HCT116 (cell line): Measurements from ENCODE around the gene SHTN1. TPM values are rescaled to one million over a fixed set of nuclear protein-coding genes. Genes with fewer than 3 reads are reported as not detected.

Source experiments
- ATAC-seq: fragments of 200-7000 bp; cut with Tn5 transposase; 2 replicates; pipeline ENCODE4 v1.9.1; 2020; ENCODE audit warnings: mild to moderate bottlenecking, moderate library complexity
- BruUV-seq: library from RNA; stranded (reverse); fragments of 400-500 nt; replicated peaks from 2 replicates; lab custom pipeline; 2021; lab: Mats Ljungman, UMichigan
- CTCF ChIA-PET: fragments of 300-600 bp; sonication (Branson Sonifier 250); formaldehyde crosslinking; loops from one replicate; lab custom pipeline; 2021; ENCODE audit warnings: antibody characterized with exemption; lab: Charles Lee
- POLR2A ChIA-PET: fragments of 300-600, 350-600 bp; sonication (Branson Sonifier 250); formaldehyde crosslinking; loops from one replicate; lab custom pipeline; 2021; ENCODE audit warnings: antibody characterized with exemption; lab: Charles Lee
- RAD21 ChIA-PET, 2 experiments: fragments of 300-600 bp; sonication (Branson Sonifier 250); formaldehyde crosslinking; loops; one replicate each; lab custom pipeline; 2023; ENCODE audit warnings: low total read pairs in 2 of 2; ENCODE audit not compliant: uncharacterized antibody in 2 of 2, unreplicated experiment in 2 of 2, low non-redundant PET in 1 of 2; lab: Charles Lee
- DNase-seq: peaks from one replicate; pipeline ENCODE4 v3.0.0-alpha.2; 2010; ENCODE audit warnings: low read depth, low spot score
- H2AFZ ChIP-seq: fragments of 200-600 bp; shearing (Covaris generic), sonication (generic); 2 replicates; pipeline ENCODE4 v1.6.1; 2017; ENCODE audit warnings: low read depth, mixed run types, mixed read lengths, antibody characterized with exemption, low read length; ENCODE audit not compliant: poor library complexity, severe bottlenecking
- H3K27ac ChIP-seq: 2 replicates; pipeline ENCODE4 v1.5.1; 2012; ENCODE audit warnings: low read depth, low read length
- H3K27me3 ChIP-seq: fragments of 200-600 bp; sonication (generic); 2 replicates; pipeline ENCODE4 v1.6.1; 2016; ENCODE audit warnings: mixed run types, low read length, mixed read lengths; ENCODE audit not compliant: insufficient read depth
- H3K36me3 ChIP-seq, 2 experiments: fragments of 200-500 bp in 1 of 2; fragments of 200-600 bp in 1 of 2; sonication (Bioruptor generic) in 1 of 2; sonication (generic) in 1 of 2; 2 replicates each; pipeline versions ENCODE4 v1.5.1 to v1.6.1; 2014 to 2016; ENCODE audit warnings: low read length in 2 of 2, inconsistent platforms in 1 of 2, mixed read lengths in 1 of 2, mixed run types in 1 of 2; ENCODE audit not compliant: insufficient read depth in 2 of 2, control insufficient read depth in 1 of 2
- H3K4me1 ChIP-seq, 2 experiments: fragments of 200-600 bp in 1 of 2; sonication (generic) in 1 of 2; 2 replicates each; pipeline versions ENCODE4 v1.5.1 to v1.6.1; 2012 to 2017; ENCODE audit warnings: low read length in 2 of 2, inconsistent platforms in 1 of 2, mild to moderate bottlenecking in 1 of 2, mixed read lengths in 1 of 2, mixed run types in 1 of 2, moderate library complexity in 1 of 2; ENCODE audit not compliant: insufficient read depth in 2 of 2, control insufficient read depth in 1 of 2
- H3K4me2 ChIP-seq: fragments of 200-600 bp; sonication (generic); 2 replicates; pipeline ENCODE4 v1.6.1; 2017; ENCODE audit warnings: mixed run types, low read length, mixed read lengths
- H3K4me3 ChIP-seq, 2 experiments: fragments of 200-600 bp in 1 of 2; sonication (generic) in 1 of 2; replicated peaks in 1 of 2; 2 replicates each; pipeline ENCODE4 v1.5.1; 2011 to 2016; ENCODE audit warnings: low read length in 2 of 2, control low read depth in 1 of 2, low read depth in 1 of 2, mild to moderate bottlenecking in 1 of 2, mixed read lengths in 1 of 2, mixed run types in 1 of 2
- H3K79me2 ChIP-seq: fragments of 200-600 bp; sonication (generic); 2 replicates; pipeline ENCODE4 v1.6.1; 2017; ENCODE audit warnings: mild to moderate bottlenecking, mixed run types, low read length, moderate library complexity, mixed read lengths; ENCODE audit not compliant: insufficient read depth
- H3K9ac ChIP-seq: fragments of 200-600 bp; sonication (generic); 2 replicates; pipeline ENCODE4 v1.6.1; 2016; ENCODE audit warnings: low read length, mixed read lengths
- H3K9me2 ChIP-seq: fragments of 200-600 bp; sonication (generic), shearing (Covaris generic); 2 replicates; pipeline ENCODE4 v1.6.1; 2017; ENCODE audit warnings: mixed run types, mild to moderate bottlenecking, moderate library complexity; ENCODE audit not compliant: insufficient read depth
- H3K9me3 ChIP-seq, 2 experiments: fragments of 200-500 bp in 1 of 2; fragments of 200-600 bp in 1 of 2; sonication (Bioruptor generic) in 1 of 2; sonication (generic) in 1 of 2; 2 replicates each; pipeline ENCODE4 v1.6.1; 2014 to 2017; ENCODE audit warnings: low read length in 2 of 2, mixed read lengths in 2 of 2, inconsistent platforms in 1 of 2, low read depth in 1 of 2, mild to moderate bottlenecking in 1 of 2, mixed run types in 1 of 2, moderate library complexity in 1 of 2; ENCODE audit not compliant: control insufficient read depth in 1 of 2, insufficient read depth in 1 of 2
- H4K20me1 ChIP-seq: fragments of 200-600 bp; sonication (generic), shearing (Covaris generic); 2 replicates; pipeline ENCODE4 v1.6.1; 2017; ENCODE audit warnings: mixed run types, mild to moderate bottlenecking, moderate library complexity; ENCODE audit not compliant: insufficient read depth
- CBX3 ChIP-seq: IDR thresholded peaks from 2 replicates; pipeline ENCODE4 v1.6.1; 2012; ENCODE audit warnings: low read depth
- EZH2phosphoT487 ChIP-seq: fragments of 200-600 bp; IDR thresholded peaks from 2 replicates; pipeline ENCODE4 v1.6.1; 2018; ENCODE audit warnings: antibody characterized with exemption, borderline replicate concordance
- JUND ChIP-seq: IDR thresholded peaks from 2 replicates; pipeline ENCODE4 v1.6.1; 2012
- POLR2AphosphoS5 ChIP-seq: IDR thresholded peaks from 2 replicates; pipeline ENCODE4 v1.6.1; 2011; ENCODE audit warnings: mild to moderate bottlenecking, low read depth, low read length, moderate library complexity
- RAD21 ChIP-seq: IDR thresholded peaks from 2 replicates; pipeline ENCODE4 v1.6.1; 2012; ENCODE audit warnings: low read depth, mild to moderate bottlenecking
- SP1 ChIP-seq: IDR thresholded peaks from 2 replicates; pipeline ENCODE4 v1.6.1; 2012; ENCODE audit warnings: low read depth
- SRF ChIP-seq: IDR thresholded peaks from 2 replicates; pipeline ENCODE4 v1.6.1; 2012; ENCODE audit warnings: low read depth
- TCF7L2 ChIP-seq: IDR thresholded peaks from 2 replicates; pipeline ENCODE4 v1.7.0; 2011; ENCODE audit warnings: borderline replicate concordance, inconsistent platforms; ENCODE audit not compliant: insufficient read depth, insufficient read length; ENCODE audit errors: extremely low read depth
- YY1 ChIP-seq: IDR thresholded peaks from 2 replicates; pipeline ENCODE4 v1.6.1; 2011; ENCODE audit warnings: low read length, low read depth, moderate library complexity, mild to moderate bottlenecking; ENCODE audit not compliant: insufficient replicate concordance; ENCODE audit errors: extremely low read depth
- ZNF274 ChIP-seq: fragments of 200-500 bp; sonication (Bioruptor generic); IDR thresholded peaks from 2 replicates; pipeline ENCODE4 v1.6.1; 2014; ENCODE audit warnings: mild to moderate bottlenecking, low read depth, low read length, inconsistent platforms
- intact Hi-C: fragments of 100-400 bp; cut with micrococcal nuclease; formaldehyde crosslinking; loops from 2 replicates; pipeline ENCODE4 v1.10.0; 2022
- total RNA-seq: library from RNA; stranded (reverse); gene quantifications from one replicate; pipeline ENCODE4 v1.2.1, GENCODE V29; 2021; ENCODE audit not compliant: unreplicated experiment
- TF ChIP-seq, protein P1 (sequence below): IDR thresholded peaks from 2 replicates; pipeline ENCODE4 v1.6.1; 2012
- TF ChIP-seq, protein P2 (sequence below), 3 experiments: fragments of 200-600 bp in 1 of 3; sonication (generic) in 1 of 3; IDR thresholded peaks in 2 of 3; conservative IDR thresholded peaks in 1 of 3; 2 replicates each; pipeline ENCODE4 v1.5.1; 2012 to 2017; ENCODE audit warnings: low read depth in 2 of 3, low read length in 2 of 3, antibody characterized with exemption in 1 of 3, borderline replicate concordance in 1 of 3, control low read depth in 1 of 3, mild to moderate bottlenecking in 1 of 3, mixed read lengths in 1 of 3, mixed run types in 1 of 3, moderate library complexity in 1 of 3; ENCODE audit not compliant: insufficient read depth in 1 of 3

SHTN1 gene
- total RNA-seq, 1 experiment from 2014 or later: 64.0 TPM

DNA sequence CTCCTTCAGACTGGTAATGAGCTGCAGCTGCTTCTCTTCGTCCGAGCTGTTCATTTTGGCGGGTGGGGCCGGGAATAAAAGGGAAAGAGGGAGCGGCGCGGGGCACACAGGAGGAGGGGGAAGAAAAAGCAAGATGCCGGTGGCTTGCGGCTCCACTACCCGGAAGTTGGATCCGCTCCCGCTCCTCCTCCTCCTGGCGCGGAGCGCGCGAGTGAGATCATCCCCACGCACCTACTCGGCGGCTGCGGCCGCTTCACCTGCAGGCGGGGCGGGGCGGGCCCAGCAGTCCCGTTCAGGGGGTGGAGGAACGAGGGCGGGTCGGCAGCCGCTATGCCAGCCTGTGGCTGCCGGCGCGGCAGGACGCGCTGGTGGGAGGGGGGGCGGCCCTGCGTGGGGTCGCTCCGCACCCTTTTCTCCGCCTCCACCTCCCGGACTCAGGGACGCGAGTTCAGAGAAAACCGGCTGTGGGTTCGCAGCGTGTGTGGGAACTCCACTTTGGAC, at the start of gene SHTN1 (continued):
- TF ChIP-seq, protein P1, sequence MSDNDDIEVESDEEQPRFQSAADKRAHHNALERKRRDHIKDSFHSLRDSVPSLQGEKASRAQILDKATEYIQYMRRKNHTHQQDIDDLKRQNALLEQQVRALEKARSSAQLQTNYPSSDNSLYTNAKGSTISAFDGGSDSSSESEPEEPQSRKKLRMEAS: peak; percentile 84
- no peak; the same call in 1 of the 2 replicates for TF ChIP-seq CBX3
- TF ChIP-seq YY1: peak; percentile 76
- TF ChIP-seq ZNF274: no peak

DNA sequence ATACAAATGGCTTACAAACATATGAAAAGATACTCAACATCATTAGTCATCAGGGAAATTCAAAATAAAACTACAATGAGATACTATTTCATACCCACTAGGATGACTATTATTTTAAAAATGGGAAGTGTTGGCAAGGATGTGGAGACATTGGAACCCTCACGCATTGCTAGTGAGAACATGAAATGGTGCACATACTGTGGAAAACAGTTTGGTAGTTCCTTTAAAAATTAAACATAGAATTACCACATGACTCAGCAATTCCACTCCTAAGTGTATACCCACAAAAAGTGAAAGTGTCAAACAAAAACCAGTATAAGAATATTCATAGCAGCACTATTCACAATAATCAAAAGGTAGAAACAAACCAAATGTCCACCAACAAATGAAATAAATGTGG, 48.5 kb upstream of the SHTN1 start:
- BruUV-seq: no TSS peak
- H3K9me3 ChIP-seq: no peaks in the 10 kb centered on the region
- POLR2A ChIA-PET: no interaction called here
- peak overlapping the region; percentile 53 for H2AFZ ChIP-seq
- H3K36me3 ChIP-seq: no peaks in the 10 kb centered on the region
- RAD21 ChIA-PET: no interaction called here
- H3K79me2 ChIP-seq: no peaks in the 10 kb centered on the region
- no peaks in the 10 kb centered on the region for H3K4me1 ChIP-seq
- H3K9me2 ChIP-seq: no peaks in the 10 kb centered on the region
- H3K4me3 ChIP-seq: no peak overlapping the region
- no peaks in the 10 kb centered on the region for H4K20me1 ChIP-seq
- no peak overlapping the region for H3K9ac ChIP-seq
- no peak overlapping the region for H3K27ac ChIP-seq
- no peak for TF ChIP-seq CBX3
- no peak for TF ChIP-seq EZH2phosphoT487
- no peak for TF ChIP-seq JUND
- TF ChIP-seq SP1: no peak
- TF ChIP-seq POLR2AphosphoS5: no peak
- TF ChIP-seq ZNF274: no peak
- TF ChIP-seq RAD21: no peak
- TF ChIP-seq, protein P2, sequence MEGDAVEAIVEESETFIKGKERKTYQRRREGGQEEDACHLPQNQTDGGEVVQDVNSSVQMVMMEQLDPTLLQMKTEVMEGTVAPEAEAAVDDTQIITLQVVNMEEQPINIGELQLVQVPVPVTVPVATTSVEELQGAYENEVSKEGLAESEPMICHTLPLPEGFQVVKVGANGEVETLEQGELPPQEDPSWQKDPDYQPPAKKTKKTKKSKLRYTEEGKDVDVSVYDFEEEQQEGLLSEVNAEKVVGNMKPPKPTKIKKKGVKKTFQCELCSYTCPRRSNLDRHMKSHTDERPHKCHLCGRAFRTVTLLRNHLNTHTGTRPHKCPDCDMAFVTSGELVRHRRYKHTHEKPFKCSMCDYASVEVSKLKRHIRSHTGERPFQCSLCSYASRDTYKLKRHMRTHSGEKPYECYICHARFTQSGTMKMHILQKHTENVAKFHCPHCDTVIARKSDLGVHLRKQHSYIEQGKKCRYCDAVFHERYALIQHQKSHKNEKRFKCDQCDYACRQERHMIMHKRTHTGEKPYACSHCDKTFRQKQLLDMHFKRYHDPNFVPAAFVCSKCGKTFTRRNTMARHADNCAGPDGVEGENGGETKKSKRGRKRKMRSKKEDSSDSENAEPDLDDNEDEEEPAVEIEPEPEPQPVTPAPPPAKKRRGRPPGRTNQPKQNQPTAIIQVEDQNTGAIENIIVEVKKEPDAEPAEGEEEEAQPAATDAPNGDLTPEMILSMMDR (IDR thresholded peaks at IDR 0.05 in 2 of 3, conservative IDR thresholded peaks at IDR 0.05 in 1 of 3; ENCODE audit: borderline replicate concordance in 1 of 3, insufficient read depth in 1 of 3, low read depth in 2 of 3, low read length in 2 of 3): no peak
- TF ChIP-seq SRF: no peak
- TF ChIP-seq TCF7L2: no peak
- H3K4me2 ChIP-seq: no peak overlapping the region
- intact Hi-C loops: no loop called here
- H3K27me3 ChIP-seq: no peaks in the 10 kb centered on the region
- no peak for DNase-seq
- ATAC-seq: no peak
- CTCF ChIA-PET: no interaction called here
